ENCODE results near the gene CCDC134.

CCDC134 gene

DNA sequence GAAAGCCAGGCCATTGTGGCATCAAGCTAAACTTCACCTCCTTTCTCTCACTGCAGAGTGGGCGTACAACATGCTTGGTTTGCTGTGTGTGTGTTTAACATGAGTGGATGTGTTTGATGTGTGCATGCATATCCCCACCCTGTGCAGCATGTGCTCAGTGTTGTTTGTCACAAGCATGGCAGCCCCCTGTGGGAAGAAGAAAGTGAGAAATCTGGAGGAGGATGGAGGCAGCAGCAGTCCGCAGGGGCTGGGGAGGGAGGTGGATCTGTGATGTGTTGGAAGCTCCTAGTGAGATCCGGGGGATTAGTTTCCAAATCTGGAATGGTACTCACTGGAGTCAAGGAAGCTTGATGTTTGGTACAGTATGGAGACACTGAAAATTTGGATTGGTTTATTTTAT is 24.1 kb upstream of the CCDC134 start:
- no peak for TF ChIP-seq CTCF (IDR thresholded peaks at IDR 0.05)
- TF ChIP-seq ZFX (IDR thresholded peaks at IDR 0.05; ENCODE audit: borderline replicate concordance), result no peak
- H3K27ac ChIP-seq, result no peak overlapping the region

GRCh38 chr22:41777749-41778425 is 22.6 kb upstream of the CCDC134 start:
- H3K27ac ChIP-seq, result no peak overlapping the region
- no peak for TF ChIP-seq CTCF (IDR thresholded peaks at IDR 0.05)
- TF ChIP-seq ZFX (IDR thresholded peaks at IDR 0.05; ENCODE audit: borderline replicate concordance), result no peak

DNA sequence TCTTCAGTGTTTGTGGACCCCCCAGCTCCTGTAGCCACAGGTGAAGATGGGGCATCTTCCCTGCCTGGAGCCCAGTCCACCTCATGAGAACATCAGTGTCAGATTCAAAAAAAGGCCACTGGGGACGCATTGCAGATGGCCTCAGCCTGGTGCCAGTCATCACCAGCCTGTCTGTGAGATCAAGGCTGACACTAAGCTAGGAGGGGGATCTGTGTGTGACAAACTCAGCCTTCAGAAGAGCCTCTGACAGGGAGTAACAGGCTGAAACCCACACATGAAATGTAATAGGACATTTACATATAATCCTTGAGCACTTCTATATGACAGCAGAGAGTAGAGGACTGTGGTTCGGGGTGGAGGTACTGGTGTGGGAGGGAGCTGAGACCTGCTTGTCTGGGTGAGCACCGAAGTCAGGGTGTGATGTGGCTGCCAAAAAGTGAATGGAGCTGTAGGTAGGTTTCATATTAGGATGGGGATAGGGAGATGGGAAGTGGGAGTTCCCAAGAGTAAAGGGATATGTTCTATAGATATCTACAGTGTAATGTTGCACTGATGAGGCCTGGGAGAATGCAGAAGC is 20.5 kb upstream of the CCDC134 start:
- no peak overlapping the region for H3K27ac ChIP-seq
- no peak for TF ChIP-seq CTCF (IDR thresholded peaks at IDR 0.05)
- TF ChIP-seq ZFX (IDR thresholded peaks at IDR 0.05; ENCODE audit: borderline replicate concordance), result no peak

DNA sequence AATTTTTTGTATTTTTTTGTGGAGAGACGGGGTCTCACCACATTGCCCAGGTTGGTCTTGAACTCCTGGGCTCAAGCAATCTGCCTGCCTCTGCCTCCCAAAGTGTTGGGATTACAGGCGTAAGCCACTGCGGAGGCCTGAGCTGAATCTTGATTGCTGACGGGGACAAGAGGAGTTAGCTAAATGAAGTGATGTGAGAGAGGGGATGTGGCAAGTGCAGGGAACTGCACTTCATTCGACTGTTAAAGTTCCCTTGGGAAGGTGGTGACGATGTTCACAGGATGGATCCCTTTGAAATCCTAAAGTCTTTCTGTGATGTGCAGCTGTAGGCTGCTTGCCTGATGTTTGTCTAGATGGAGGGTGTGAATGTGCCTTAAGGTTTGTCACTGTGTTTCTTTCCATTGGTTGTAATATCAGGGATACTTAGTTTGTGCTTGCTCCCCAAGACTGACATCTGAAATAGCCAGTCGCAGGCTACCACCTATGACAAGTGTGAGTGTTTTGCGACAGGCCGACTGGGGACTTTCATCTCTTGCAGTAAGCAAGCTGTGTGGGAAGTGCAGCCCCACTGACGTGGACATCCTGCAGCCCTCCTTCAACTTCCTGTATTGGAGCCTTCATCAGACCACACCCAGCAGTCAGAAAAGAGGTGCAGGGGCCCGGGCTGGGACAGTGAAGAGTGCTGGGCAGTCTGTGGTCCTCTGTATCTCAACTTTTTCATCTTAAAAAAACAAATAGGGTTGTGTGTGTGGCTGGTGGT is 19.6 kb upstream of the CCDC134 start:
- TF ChIP-seq CTCF (IDR thresholded peaks at IDR 0.05) (no peak), ZFX (IDR thresholded peaks at IDR 0.05; ENCODE audit: borderline replicate concordance) (no peak)
- no peak overlapping the region for H3K27ac ChIP-seq

- H3K27ac ChIP-seq, result no peak overlapping the region
- TF ChIP-seq ZFX (IDR thresholded peaks at IDR 0.05; ENCODE audit: borderline replicate concordance) (no peak), CTCF (IDR thresholded peaks at IDR 0.05) (no peak)
These were observed 19.0 kb upstream of the CCDC134 start for GRCh38 chr22:41781507-41781906.

- no peak overlapping the region for H3K27ac ChIP-seq
- TF ChIP-seq ZFX (IDR thresholded peaks at IDR 0.05; ENCODE audit: borderline replicate concordance), result no peak
- TF ChIP-seq CTCF (IDR thresholded peaks at IDR 0.05), result no peak
These were observed 18.2 kb upstream of the CCDC134 start for GRCh38 chr22:41782316-41782715.

GRCh38 chr22:41782751-41783150 is 17.7 kb upstream of the CCDC134 start:
- no peak overlapping the region for H3K27ac ChIP-seq
- no peak for TF ChIP-seq ZFX (IDR thresholded peaks at IDR 0.05; ENCODE audit: borderline replicate concordance)
- no peak for TF ChIP-seq CTCF (IDR thresholded peaks at IDR 0.05)

Data from 22Rv1 (cell line).